ENCODE results near the gene ASCC1.
"Not testable (repeated sequence)": the region's sequence is repeated elsewhere in the genome, so short reads cannot be mapped to it uniquely, and the experiment has no call there.

Gene ASCC1

DNA sequence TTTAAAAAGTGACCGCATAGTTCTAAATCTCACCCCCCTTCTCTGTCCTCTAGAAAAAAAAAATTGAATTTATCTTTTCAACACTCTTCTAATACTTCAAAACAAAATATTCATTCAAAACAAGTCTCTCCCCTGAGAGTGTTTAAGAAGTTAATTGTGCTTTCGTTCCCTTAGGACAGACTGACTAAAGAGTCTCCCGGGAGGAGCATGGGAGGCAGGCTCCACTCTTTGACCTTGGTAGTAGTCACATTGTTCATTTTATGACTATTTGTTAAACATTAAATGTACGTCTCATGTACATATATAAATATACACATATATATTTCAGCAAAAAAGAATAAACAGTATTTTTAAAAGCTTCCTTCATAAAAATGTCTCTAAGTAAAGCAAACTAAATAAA, 92.5 kb downstream of the ASCC1 start:
- no peak for DNase-seq

DNA sequence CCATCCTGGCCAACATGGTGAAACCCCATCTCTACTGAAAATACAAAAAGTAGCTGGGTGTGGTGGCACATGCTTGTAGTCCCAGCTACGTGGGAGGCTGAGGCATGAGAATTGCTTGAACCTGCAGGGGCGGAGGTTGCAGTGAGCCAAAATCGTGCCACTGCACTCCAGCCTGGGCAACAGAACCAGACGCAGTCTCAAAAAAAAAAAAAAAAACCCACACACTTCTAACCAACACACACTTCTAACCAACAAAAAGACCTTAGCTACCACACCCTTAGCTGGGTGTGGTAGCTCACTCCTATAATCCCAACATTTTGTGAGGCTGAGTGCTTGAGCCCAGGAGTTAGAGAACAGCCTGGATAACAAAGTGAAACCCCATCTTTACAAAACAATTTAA, 93.9 kb downstream of the ASCC1 start:
- DNase-seq, result no peak

DNA sequence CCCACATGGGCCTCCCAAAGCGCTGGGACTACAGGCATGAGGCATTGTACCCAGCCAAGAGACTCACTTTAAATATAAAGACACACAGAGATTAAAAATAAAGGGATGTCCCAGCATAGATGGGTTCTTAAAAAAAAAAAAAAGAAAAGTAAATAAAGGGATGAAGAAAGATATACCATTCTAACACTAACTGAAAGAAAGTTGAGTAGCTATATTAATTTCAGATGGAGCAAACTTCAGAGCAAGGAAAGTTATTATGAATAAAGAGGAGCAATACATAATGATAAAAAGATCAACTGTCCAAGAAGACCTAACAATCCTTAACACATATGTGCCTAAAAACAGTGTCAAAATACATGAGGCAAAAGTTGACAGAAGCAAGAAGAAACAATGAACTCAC, 94.7 kb downstream of the ASCC1 start:
- no peak for DNase-seq

DNA sequence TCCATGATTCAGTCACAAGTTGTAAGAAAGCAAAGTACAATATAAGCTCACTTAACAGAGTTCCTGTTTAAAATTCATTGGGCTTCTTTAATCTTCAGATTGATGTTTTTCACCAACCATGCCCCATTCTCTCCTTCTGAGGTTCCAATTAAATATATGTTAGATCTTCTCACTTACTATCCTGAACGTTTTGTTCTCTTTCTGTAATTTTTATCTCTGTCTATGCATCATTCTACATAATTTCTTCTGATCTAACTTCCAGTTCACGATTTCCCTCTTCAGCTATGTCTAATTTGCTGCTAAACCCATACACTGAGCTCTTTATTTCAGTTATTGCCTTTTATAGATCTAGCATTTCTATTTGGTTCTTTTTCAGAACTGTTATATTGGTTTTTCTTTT, 99.7 kb downstream of the ASCC1 start:
- no peak for DNase-seq

DNA sequence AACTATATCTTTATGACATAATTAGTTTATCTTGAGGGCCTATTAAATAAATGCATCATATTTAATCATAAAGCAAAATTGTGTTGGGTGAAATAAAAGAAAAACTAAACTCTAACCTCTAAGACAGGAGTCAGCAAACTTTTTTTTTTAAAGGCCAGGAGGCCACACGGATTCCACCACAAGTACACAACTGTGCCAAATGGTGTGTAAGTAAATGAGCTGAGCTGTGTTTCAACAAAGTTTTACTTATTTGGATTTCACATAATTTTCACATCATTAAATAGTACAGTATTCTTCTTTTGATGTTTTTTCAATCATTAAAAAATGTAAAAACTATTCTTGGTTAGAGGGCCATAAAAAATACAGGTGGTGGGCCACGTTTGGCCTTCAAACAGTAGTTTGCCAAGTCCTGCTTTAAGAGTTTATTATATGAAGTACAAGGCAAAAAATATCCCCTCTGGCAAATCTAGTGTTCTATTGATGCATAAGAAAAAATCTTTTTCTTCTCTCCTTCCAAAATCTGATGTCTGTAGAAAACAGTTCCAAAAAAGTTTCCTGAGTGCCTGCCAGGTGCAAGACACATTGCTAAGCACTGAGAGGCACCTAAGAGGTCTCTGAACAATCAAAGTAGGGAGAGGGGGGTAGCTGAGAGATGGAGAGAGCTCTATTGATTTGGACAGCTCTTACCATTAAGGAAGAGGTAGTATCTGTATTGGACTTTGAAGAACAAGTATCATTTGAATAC, 101.2 kb downstream of the ASCC1 start:
- DNase-seq, result no peak

GRCh38 chr10:72110673-72111401, 105.2 kb downstream of the ASCC1 start:
- DNase-seq, result no peak

DNA sequence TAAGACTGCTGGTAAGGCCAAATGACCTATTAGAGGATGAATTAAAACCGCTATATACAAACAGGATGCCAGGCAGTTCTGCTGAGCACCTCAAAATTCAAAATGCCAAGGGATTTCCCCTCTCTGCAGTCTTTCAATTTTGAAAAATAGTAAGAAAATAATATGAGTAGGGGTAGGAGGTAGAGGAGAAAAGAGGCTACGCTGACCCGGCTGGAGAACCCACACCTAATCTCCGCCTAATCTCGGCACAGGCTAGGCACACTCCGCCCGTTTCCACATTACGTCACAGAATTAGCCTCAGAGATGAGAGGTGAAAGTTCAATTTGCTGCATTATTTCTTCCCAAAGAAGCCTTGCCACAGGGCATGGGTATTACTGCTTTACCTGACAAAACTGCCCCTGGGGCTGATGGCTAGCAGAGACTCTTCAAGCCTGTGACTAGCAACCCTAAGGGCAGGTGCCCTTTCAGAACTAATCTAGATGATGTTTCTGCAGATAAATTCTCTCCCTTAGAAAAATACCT, 106.4 kb downstream of the ASCC1 start:
- DNase-seq, result no peak

DNA sequence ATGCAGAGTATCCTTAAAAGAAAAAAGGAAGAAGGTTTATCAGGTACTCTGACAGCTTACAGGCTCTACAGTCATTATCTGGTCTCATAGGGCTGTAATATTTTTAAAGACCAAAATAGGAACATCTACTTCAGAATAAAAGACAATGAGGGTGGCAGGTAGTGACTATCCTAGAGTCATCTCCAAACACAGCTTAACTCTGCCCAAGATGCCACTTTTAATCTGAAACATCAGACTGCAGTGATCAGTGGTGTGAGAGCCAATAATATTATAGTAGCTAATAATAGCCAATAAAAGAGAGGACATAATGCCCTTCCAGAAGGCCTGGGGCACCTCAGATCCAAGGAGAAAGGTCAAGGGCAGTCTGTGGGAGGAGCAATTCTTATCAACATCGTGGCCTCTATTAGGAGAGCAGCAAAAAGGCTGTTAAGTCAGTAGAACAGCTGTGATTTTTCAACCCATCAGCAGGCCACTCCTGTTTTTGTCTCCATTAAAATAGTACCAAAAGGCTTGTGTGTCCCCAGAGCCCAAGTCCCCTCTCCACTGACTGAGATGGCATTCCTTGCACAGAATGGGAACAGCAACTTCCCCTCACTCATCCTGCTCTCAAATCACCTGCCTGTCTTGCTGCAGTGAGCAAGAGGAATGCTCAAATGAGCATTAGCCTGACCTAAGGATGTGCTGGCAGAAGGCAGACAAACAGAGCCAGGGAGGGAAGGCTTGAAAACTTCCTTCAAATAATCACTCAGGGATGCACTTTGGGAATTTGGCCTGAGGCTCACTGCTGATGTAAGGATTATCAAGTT, 107.0 kb downstream of the ASCC1 start:
- DNase-seq, result no peak

GRCh38 chr10:72108004-72108370, 108.1 kb downstream of the ASCC1 start:
- not testable (repeated sequence) for DNase-seq

DNA sequence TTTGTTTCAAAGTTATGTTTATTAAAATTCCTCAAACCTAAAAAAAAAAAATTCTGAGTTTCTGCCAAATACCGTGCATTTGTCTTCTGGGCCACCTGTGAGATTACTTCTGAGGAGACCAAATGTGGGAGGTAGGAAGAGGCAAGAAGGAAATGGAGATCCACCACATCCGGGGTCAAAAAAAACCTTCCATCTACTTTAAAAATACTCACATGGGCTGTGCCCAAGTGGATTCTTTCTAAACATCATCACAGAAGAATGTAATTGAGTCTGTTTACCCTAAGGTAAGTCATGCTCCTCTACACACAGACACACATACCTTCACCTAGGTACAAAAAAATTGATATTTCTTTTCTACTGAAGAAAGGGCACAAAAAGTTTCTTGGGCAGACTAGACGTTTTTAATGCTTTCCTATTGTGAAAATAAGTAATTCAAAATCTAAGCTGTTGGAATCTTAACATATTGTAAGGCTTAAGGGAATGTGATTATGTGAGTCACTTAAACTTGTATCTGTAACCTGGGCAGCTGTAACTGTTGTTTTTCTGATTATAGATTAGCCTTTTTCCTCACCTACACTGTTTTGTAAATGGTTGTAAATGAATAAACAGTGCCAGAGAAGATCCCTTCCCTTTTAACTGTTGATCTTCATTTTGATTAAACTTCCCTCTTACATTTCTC, 108.6 kb downstream of the ASCC1 start:
- no peak for DNase-seq

DNA sequence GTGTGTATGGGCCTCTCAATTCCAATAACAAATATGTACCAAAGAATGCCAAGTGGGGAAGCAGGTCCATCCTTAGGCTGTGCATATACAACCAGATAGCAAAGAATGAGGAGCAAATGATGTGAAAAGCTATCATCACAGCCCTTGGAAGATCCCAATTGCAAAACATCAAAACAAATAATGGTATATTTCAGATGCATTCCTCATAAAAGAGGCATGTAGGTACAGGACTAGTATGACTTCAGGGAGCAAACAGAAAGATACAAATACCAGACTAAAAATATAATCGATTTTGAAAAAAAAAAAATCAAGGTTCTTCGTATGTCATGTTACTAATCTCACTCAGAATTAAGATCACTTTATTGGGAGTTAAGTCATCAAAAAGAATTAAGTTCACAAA, 109.2 kb downstream of the ASCC1 start:
- no peak for DNase-seq

DNA sequence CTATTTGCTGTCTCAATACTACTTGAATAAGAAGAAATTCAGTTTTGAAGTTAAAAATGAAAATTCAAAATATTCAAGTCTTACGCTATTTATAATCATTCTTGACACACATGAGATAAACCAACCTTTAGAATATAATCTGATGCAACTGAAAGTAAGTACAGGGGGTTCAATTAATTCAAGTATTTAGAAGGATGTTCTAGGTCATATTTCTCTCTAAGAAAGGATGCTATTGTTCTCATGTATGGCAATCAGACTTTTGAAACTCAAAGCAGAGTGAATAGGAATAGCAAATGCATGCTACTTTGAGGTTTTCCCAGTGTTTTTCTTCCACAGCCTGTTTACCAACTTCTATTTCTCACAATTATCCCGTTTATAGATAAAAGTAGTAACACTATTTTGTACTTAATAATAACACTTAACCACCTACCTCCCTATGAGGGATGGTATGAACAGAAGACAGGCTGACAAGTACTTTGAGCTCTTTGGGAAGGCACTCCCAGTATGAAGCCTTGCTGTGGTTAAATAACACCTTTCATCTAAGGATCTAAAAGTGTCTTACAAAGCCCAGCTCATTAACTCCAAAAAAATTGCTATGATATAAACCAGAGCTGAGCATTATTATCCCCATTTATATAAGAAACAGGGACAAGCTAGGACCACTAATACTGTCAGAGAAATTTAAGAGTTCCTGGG, 109.8 kb downstream of the ASCC1 start:
- DNase-seq, result no peak

DNA sequence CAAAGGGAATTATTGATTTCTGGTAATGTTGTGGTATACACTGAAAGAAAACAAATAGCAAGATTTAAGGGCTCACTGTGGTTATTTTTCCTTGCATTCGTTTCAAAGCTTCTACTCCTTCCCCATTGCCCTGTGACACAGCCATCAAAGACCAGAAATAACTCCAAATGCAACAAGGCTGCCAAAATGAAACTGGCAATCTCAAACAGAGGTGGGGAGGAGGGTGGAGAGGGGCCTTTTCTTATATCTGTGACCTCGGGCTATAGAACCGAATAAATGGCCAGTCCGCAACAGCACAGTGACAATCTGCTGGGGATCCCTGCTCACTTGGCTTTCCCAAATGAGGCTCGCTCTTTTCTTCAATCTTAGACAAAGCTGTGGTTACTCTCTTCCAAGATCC, 110.4 kb downstream of the ASCC1 start:
- DNase-seq, result no peak

DNA sequence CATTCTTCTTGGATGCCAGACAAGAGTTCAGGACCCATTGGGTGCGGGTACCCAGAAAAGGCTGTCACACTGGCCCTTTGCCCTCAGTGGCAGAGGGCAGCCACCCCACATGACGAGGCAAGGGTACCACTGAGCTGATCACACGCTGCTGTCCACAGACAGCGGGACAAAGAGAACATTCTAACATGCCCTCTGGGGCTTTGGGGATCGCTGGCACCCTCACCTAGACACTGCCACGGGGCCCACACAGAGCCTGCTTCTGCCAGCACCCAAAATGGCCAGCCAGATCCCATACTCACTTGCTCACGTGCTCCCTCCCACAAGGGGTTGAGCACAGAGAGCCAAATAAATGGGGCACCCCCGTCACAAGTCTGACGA, 111.0 kb downstream of the ASCC1 start:
- no peak for DNase-seq

DNA sequence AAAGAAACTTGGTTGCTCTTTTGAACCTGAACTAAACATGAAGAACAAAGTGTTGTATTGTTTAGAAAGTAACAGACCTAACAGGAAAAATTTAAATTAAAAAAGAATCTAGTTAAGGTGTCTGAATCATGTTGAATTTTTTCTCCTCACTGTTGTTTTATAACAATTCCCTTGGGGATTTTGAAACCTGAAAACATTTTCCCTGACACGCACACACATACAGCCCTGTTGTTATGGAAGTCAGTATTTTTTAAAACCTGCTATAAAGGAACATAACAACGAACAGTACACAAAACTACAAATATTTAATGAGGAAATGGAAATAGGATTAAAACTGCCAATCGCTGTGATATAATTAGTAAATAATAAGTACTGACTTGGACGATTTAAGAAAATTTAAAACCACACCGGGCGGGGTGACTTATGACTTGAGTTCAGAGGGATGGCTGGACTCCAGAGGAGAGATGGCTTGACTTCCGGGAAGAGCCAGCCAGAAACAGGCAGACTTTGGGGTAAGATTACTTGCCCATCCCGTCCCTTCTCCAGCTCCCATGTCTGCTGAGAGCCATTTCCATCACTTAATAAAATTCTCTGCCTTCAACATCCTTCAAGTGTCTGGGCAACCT, 111.5 kb downstream of the ASCC1 start:
- DNase-seq, result no peak

DNA sequence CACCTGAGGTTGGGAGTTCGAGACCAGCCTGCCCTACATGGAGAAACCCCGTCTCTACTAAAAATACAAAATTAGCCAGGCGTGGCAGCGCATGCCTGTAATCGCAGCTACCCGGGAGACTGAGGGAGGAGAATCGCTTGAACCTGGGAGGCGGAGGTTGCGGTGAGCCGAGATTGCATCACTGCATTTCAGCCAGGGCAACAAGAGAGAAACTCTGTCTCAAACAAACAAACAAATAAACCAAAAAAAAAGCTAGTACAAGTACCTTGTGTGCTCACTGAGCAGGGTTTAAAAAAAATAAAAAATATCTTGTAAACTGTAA, 116.5 kb downstream of the ASCC1 start:
- no peak for DNase-seq

- DNase-seq, result no peak
Observed at GRCh38 chr10:72098836-72099599, 117.1 kb downstream of the ASCC1 start.

DNA sequence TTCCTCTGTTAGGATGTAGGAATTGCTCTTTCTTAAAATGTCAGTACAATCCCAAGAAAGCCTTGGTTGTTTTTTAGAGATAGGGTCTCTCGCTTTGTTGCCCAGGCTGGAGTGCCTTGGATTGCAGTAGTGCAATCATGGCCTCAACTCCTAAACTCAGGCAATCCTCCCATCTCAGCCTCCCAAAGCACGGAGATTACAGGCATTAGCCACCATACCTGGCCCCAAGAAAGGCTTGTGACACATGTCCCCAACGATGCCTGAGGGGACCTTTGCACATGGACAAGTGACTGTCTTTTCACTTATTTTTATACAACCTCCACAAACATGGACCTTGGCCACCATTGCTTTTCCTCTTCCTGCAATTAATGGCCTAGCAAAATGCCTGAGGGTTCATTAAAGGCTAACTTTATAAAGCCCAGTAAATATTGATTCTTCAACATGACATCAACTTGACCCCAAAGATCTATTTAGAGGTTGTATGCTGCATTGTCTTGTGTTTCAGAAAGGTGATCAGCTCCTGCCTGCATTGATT, 117.7 kb downstream of the ASCC1 start:
- no peak for DNase-seq

- peak; percentile 92 for DNase-seq
Observed at GRCh38 chr10:72097448-72098300, 118.4 kb downstream of the ASCC1 start.

Measured in fibroblast of skin of right quadriceps (primary cell).